Mesenchymal stem cell (in vitro differentiated cells and primary cell): ENCODE results near the gene OPCML.

Source experiments
- DNase-seq: peaks from one replicate; pipeline ENCODE4 v3.0.0-alpha.2; 2013
- H2AFZ ChIP-seq: one replicate; pipeline ENCODE4 v1.6.1; 2013; ENCODE audit warnings: low read depth, mild to moderate bottlenecking, control low read depth, inconsistent platforms, low read length, moderate library complexity
- H2AK5ac ChIP-seq: 2 replicates; pipeline ENCODE4 v1.6.1; 2013; ENCODE audit warnings: low read length, moderate library complexity, mild to moderate bottlenecking, inconsistent platforms; ENCODE audit not compliant: severe bottlenecking
- H2BK120ac ChIP-seq: one replicate; pipeline ENCODE4 v1.6.1; 2013; ENCODE audit warnings: low read depth, mild to moderate bottlenecking, inconsistent platforms, low read length, moderate library complexity
- H2BK12ac ChIP-seq, 2 experiments: one replicate each; pipeline ENCODE4 v1.6.1; 2013; ENCODE audit warnings: inconsistent platforms in 2 of 2, low read length in 2 of 2, mild to moderate bottlenecking in 2 of 2, moderate library complexity in 2 of 2, control low read depth in 1 of 2
- H2BK15ac ChIP-seq: one replicate; pipeline ENCODE4 v1.6.1; 2013; ENCODE audit warnings: mild to moderate bottlenecking, low read depth, inconsistent platforms; ENCODE audit not compliant: poor library complexity, severe bottlenecking
- H2BK5ac ChIP-seq: 2 replicates; pipeline ENCODE4 v1.6.1; 2013; ENCODE audit warnings: low read depth, mild to moderate bottlenecking, low read length, control low read depth, inconsistent platforms; ENCODE audit not compliant: poor library complexity, severe bottlenecking
- H3K14ac ChIP-seq, 2 experiments: one replicate each; pipeline ENCODE4 v1.6.1; 2013; ENCODE audit warnings: inconsistent platforms in 2 of 2, low read length in 2 of 2, control low read depth in 1 of 2, mild to moderate bottlenecking in 1 of 2, moderate library complexity in 1 of 2
- H3K18ac ChIP-seq, 2 experiments: one replicate each; pipeline ENCODE4 v1.6.1; 2013; ENCODE audit warnings: inconsistent platforms in 2 of 2, low read length in 2 of 2, control low read depth in 1 of 2, low read depth in 1 of 2, mild to moderate bottlenecking in 1 of 2
- H3K23ac ChIP-seq, 2 experiments: one replicate each; pipeline ENCODE4 v1.6.1; 2013; ENCODE audit warnings: inconsistent platforms in 2 of 2, low read length in 2 of 2, mild to moderate bottlenecking in 2 of 2, moderate library complexity in 2 of 2, control low read depth in 1 of 2
- H3K27ac ChIP-seq: 2 replicates; pipeline ENCODE4 v1.5.1; 2013; ENCODE audit warnings: mild to moderate bottlenecking, moderate library complexity, low read length, control low read depth, inconsistent platforms; ENCODE audit not compliant: poor library complexity, severe bottlenecking
- H3K27me3 ChIP-seq, 2 experiments: 2 replicates each; pipeline versions ENCODE4 v1.6.1 to v1.7.0; 2013; ENCODE audit warnings: low read length in 2 of 2, mild to moderate bottlenecking in 2 of 2, moderate library complexity in 2 of 2, control low read depth in 1 of 2, inconsistent platforms in 1 of 2; ENCODE audit not compliant: control insufficient read depth in 1 of 2, insufficient read depth in 1 of 2
- H3K36me3 ChIP-seq, 2 experiments: 2 replicates each; pipeline versions ENCODE4 v1.6.1 to v1.7.0; 2013; ENCODE audit warnings: low read length in 2 of 2, control low read depth in 1 of 2, inconsistent platforms in 1 of 2, low read depth in 1 of 2, mild to moderate bottlenecking in 1 of 2; ENCODE audit not compliant: insufficient read depth in 2 of 2, control insufficient read depth in 1 of 2
- H3K4ac ChIP-seq, 2 experiments: one replicate each; pipeline ENCODE4 v1.6.1; 2013; ENCODE audit warnings: inconsistent platforms in 2 of 2, low read length in 2 of 2, mild to moderate bottlenecking in 2 of 2, moderate library complexity in 2 of 2, control low read depth in 1 of 2, low read depth in 1 of 2
- H3K4me1 ChIP-seq: 2 replicates; pipeline ENCODE4 v1.6.1; 2013; ENCODE audit warnings: low read depth, low read length, control low read depth; ENCODE audit not compliant: control insufficient read depth, insufficient read depth
- H3K4me2 ChIP-seq: 2 replicates; pipeline ENCODE4 v1.6.1; 2013; ENCODE audit warnings: low read length, mild to moderate bottlenecking, inconsistent platforms; ENCODE audit not compliant: poor library complexity, severe bottlenecking
- H3K4me3 ChIP-seq, 2 experiments: 2 replicates each; pipeline versions ENCODE4 v1.5.1 to v1.7.0; 2013; ENCODE audit warnings: low read length in 2 of 2, mild to moderate bottlenecking in 2 of 2, control low read depth in 1 of 2, low read depth in 1 of 2; ENCODE audit not compliant: insufficient read depth in 1 of 2
- H3K79me1 ChIP-seq: replicated peaks from 2 replicates; pipeline ENCODE4 v1.6.1; 2013; ENCODE audit warnings: mild to moderate bottlenecking, control low read depth, low read length, inconsistent platforms; ENCODE audit not compliant: poor library complexity, severe bottlenecking
- H3K9ac ChIP-seq: 2 replicates; pipeline ENCODE4 v1.7.0; 2013; ENCODE audit warnings: mild to moderate bottlenecking, low read length, moderate library complexity
- H3K9me3 ChIP-seq: 2 replicates; pipeline ENCODE4 v1.7.0; 2013; ENCODE audit warnings: mild to moderate bottlenecking, low read length; ENCODE audit not compliant: control insufficient read depth
- H4K8ac ChIP-seq: one replicate; pipeline ENCODE4 v1.6.1; 2013; ENCODE audit warnings: inconsistent platforms, mild to moderate bottlenecking, low read length, moderate library complexity
- H4K91ac ChIP-seq: one replicate; pipeline ENCODE4 v1.6.1; 2013; ENCODE audit warnings: mild to moderate bottlenecking, low read length, inconsistent platforms
- WGBS: methylation state at CpG from one replicate; pipeline ENCODE4 v1.1.7; 2013; ENCODE audit warnings: mixed read lengths; 5-methylcytosine and 5-hydroxymethylcytosine counted together

OPCML gene

GRCh38 chr11:133383201-133383600, 149.1 kb downstream of the OPCML start:
- no peak overlapping the region for H4K91ac ChIP-seq
- H3K4me2 ChIP-seq: no peak overlapping the region
- H3K9me3 ChIP-seq: no peaks in the 10 kb centered on the region
- no peak overlapping the region for H2BK12ac ChIP-seq
- H3K4me1 ChIP-seq: no peaks in the 10 kb centered on the region
- no peak overlapping the region for H3K4me3 ChIP-seq
- H3K36me3 ChIP-seq: no peaks in the 10 kb centered on the region
- no peak overlapping the region for H2BK15ac ChIP-seq
- no peak overlapping the region for H2AFZ ChIP-seq
- no peak overlapping the region for H3K14ac ChIP-seq
- WGBS: 70% methylated on average over 6 of the region's 8 CpGs
- H2BK120ac ChIP-seq: no peak overlapping the region
- H4K8ac ChIP-seq: no peak overlapping the region
- no peaks in the 10 kb centered on the region for H3K27me3 ChIP-seq
- H3K79me1 ChIP-seq: no peaks in the 10 kb centered on the region
- H3K4ac ChIP-seq: no peak overlapping the region
- no peak for DNase-seq
- H3K23ac ChIP-seq: no peak overlapping the region
- H3K9ac ChIP-seq: no peak overlapping the region
- H3K27ac ChIP-seq: no peak overlapping the region
- no peak overlapping the region for H3K18ac ChIP-seq
- no peak overlapping the region for H2BK5ac ChIP-seq
- H2AK5ac ChIP-seq: no peak overlapping the region

GRCh38 chr11:133382131-133382812, 150.0 kb downstream of the OPCML start:
- H2BK120ac ChIP-seq: no peak overlapping the region
- H4K8ac ChIP-seq: no peak overlapping the region
- H3K14ac ChIP-seq: no peak overlapping the region
- no peaks in the 10 kb centered on the region for H3K9me3 ChIP-seq
- no peak overlapping the region for H3K23ac ChIP-seq
- H2BK5ac ChIP-seq: no peak overlapping the region
- no peak overlapping the region for H2BK12ac ChIP-seq
- H3K18ac ChIP-seq: no peak overlapping the region
- no peaks in the 10 kb centered on the region for H3K79me1 ChIP-seq
- H3K4me2 ChIP-seq: no peak overlapping the region
- no peak overlapping the region for H2AFZ ChIP-seq
- no peak overlapping the region for H3K4me3 ChIP-seq
- H3K4me1 ChIP-seq: no peaks in the 10 kb centered on the region
- no peak overlapping the region for H2BK15ac ChIP-seq
- no peak overlapping the region for H3K9ac ChIP-seq
- H2AK5ac ChIP-seq: no peak overlapping the region
- no peaks in the 10 kb centered on the region for H3K36me3 ChIP-seq
- WGBS: 74% methylated on average over 9 of the region's 12 CpGs
- no peaks in the 10 kb centered on the region for H3K27me3 ChIP-seq
- no peak for DNase-seq
- H4K91ac ChIP-seq: no peak overlapping the region
- no peak overlapping the region for H3K4ac ChIP-seq
- no peak overlapping the region for H3K27ac ChIP-seq

- Histone ChIP-seq H3K4me3 (no peak overlapping the region), H3K4me1 (no peaks in the 10 kb centered on the region), H3K27me3 (no peaks in the 10 kb centered on the region), H3K9ac (no peak overlapping the region), H4K8ac (no peak overlapping the region), H4K91ac (no peak overlapping the region), H3K18ac (no peak overlapping the region), H3K79me1 (no peaks in the 10 kb centered on the region), H2BK12ac (no peak overlapping the region), H3K27ac (no peak overlapping the region), H3K14ac (no peak overlapping the region), H3K36me3 (no peaks in the 10 kb centered on the region), H3K23ac (no peak overlapping the region), H3K9me3 (peaks cover 4% of the 10 kb centered on the region), H3K4me2 (no peak overlapping the region), H2BK120ac (no peak overlapping the region), H2AFZ (no peak overlapping the region), H3K4ac (no peak overlapping the region), H2AK5ac (no peak overlapping the region), H2BK15ac (no peak overlapping the region), H2BK5ac (no peak overlapping the region)
- 9% methylated on average over 2 of the region's 3 CpGs for WGBS
- DNase-seq: no peak
These were observed 150.6 kb downstream of the OPCML start for GRCh38 chr11:133381761-133382130.

DNA sequence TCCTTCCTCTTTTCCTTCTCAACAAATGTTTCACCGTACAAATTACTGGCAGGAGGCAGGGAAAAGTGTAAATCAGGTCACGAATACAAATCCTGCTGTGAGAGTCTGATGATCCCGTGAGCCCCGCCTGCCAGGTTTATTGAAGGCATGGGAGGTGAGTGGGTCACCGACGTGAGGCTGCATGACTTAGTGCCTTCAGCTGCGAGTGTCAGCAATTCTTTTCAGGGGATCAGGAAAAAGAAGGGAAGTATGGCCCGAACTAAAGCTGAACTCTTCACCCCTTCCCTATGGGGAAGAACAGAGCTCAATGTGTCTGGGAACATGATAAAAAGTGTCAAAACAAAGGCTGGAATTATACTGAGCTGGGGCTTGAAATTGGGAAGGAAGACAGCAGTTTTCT, 166.2 kb downstream of the OPCML start:
- WGBS: 68% methylated on average over 7 of the region's 8 CpGs
- H4K91ac ChIP-seq: no peak overlapping the region

More for the DNA sequence above, 166.2 kb downstream of the OPCML start:
- Histone ChIP-seq H2BK120ac (no peak overlapping the region), H3K9ac (no peak overlapping the region), H3K4me2 (no peak overlapping the region), H3K79me1 (no peaks in the 10 kb centered on the region), H3K4me3 (no peak overlapping the region), H2AFZ (no peak overlapping the region), H2BK15ac (no peak overlapping the region), H3K23ac (no peak overlapping the region), H2AK5ac (no peak overlapping the region), H3K14ac (no peak overlapping the region), H4K8ac (no peak overlapping the region), H3K4me1 (no peaks in the 10 kb centered on the region), H2BK12ac (no peak overlapping the region), H2BK5ac (no peak overlapping the region), H3K9me3 (no peaks in the 10 kb centered on the region), H3K4ac (no peak overlapping the region), H3K27me3 (no peaks in the 10 kb centered on the region), H3K27ac (no peak overlapping the region), H3K18ac (no peak overlapping the region), H3K36me3 (no peaks in the 10 kb centered on the region)
- DNase-seq: no peak
